Measurements from ENCODE around the gene RUNX2.

Gene RUNX2

DNA sequence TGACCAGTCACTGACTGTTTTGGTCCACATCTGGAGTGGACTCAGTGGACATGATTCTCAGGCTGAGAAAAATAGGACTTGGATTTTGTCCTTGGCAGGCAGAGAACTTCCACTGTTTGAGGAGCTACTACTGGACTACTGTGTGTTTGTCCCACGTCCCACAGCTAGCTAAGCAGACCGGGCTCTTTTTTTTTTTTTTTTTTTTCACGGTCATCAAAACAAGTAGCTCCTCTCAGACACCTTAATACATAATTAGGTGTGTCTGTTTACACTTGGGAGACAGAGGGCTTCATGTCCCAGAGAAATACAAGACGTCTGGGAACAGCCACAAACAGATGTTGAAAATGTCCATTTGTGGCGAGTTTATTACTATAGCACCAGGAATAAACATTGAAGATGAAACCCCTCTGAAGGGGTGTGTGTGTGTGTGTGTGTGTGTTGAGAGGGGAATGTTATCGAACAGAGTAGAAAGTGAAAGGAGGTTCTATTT lies 204.6 kb downstream of the RUNX2 start:
- H3K27me3 ChIP-seq (ENCODE audit: insufficient read depth, low read length), result no peaks in the 10 kb centered on the region
- no peak overlapping the region for H2AFZ ChIP-seq (ENCODE audit: low read length)
- no peak overlapping the region for H3K4me2 ChIP-seq (ENCODE audit: low read length)
- H3K4me3 ChIP-seq (ENCODE audit: low read depth, low read length, poor library complexity, severe bottlenecking), result no peak overlapping the region
- TF ChIP-seq EZH2 (IDR thresholded peaks at IDR 0.05; ENCODE audit: borderline replicate concordance, low read length) (no peak), CTCF (IDR thresholded peaks at IDR 0.05; ENCODE audit: low read length) (no peak)
- H4K20me1 ChIP-seq (ENCODE audit: insufficient read depth, low read length), result no peaks in the 10 kb centered on the region
- H3K4me1 ChIP-seq (ENCODE audit: insufficient read depth, low read length, severe bottlenecking), result no peaks in the 10 kb centered on the region
- H3K79me2 ChIP-seq (ENCODE audit: insufficient read depth, low read length), result no peaks in the 10 kb centered on the region
- no peaks in the 10 kb centered on the region for H3K9me2 ChIP-seq (ENCODE audit: low read depth, low read length)
- H3K9me3 ChIP-seq (ENCODE audit: low read length), result no peaks in the 10 kb centered on the region
- H3K27ac ChIP-seq (ENCODE audit: low read depth, low read length, poor library complexity, severe bottlenecking), result no peak overlapping the region
- no peaks in the 10 kb centered on the region for H3K36me3 ChIP-seq (ENCODE audit: insufficient read depth, low read length)
- H3F3A ChIP-seq (ENCODE audit: insufficient read depth, low read length), result no peaks in the 10 kb centered on the region
- H3K9ac ChIP-seq (ENCODE audit: low read length), result no peak overlapping the region

- no peak overlapping the region for H2AFZ ChIP-seq (ENCODE audit: low read length)
- H3K9ac ChIP-seq (ENCODE audit: low read length), result no peak overlapping the region
- no peaks in the 10 kb centered on the region for H3K9me3 ChIP-seq (ENCODE audit: low read length)
- no peak overlapping the region for H3K4me2 ChIP-seq (ENCODE audit: low read length)
- H3K27me3 ChIP-seq (ENCODE audit: insufficient read depth, low read length), result no peaks in the 10 kb centered on the region
- H3K79me2 ChIP-seq (ENCODE audit: insufficient read depth, low read length), result no peaks in the 10 kb centered on the region
- H3K9me2 ChIP-seq (ENCODE audit: low read depth, low read length), result no peaks in the 10 kb centered on the region
- no peak for TF ChIP-seq CTCF (IDR thresholded peaks at IDR 0.05; ENCODE audit: low read length)
- TF ChIP-seq EZH2 (IDR thresholded peaks at IDR 0.05; ENCODE audit: borderline replicate concordance, low read length), result no peak
- no peak overlapping the region for H3K4me3 ChIP-seq (ENCODE audit: low read depth, low read length, poor library complexity, severe bottlenecking)
- no peaks in the 10 kb centered on the region for H3K36me3 ChIP-seq (ENCODE audit: insufficient read depth, low read length)
- H3K4me1 ChIP-seq (ENCODE audit: insufficient read depth, low read length, severe bottlenecking), result no peaks in the 10 kb centered on the region
- no peak overlapping the region for H3K27ac ChIP-seq (ENCODE audit: low read depth, low read length, poor library complexity, severe bottlenecking)
- no peaks in the 10 kb centered on the region for H4K20me1 ChIP-seq (ENCODE audit: insufficient read depth, low read length)
- H3F3A ChIP-seq (ENCODE audit: insufficient read depth, low read length), result no peaks in the 10 kb centered on the region
Observed at GRCh38 chr6:45533386-45533785, 205.3 kb downstream of the RUNX2 start.

- Histone ChIP-seq H3K79me2 (ENCODE audit: insufficient read depth, low read length) (no peaks in the 10 kb centered on the region), H3K4me3 (ENCODE audit: low read depth, low read length, poor library complexity, severe bottlenecking) (no peak overlapping the region), H2AFZ (ENCODE audit: low read length) (no peak overlapping the region), H3K27me3 (ENCODE audit: insufficient read depth, low read length) (no peaks in the 10 kb centered on the region), H3K27ac (ENCODE audit: low read depth, low read length, poor library complexity, severe bottlenecking) (no peak overlapping the region), H3K9me3 (ENCODE audit: low read length) (no peaks in the 10 kb centered on the region), H3K4me2 (ENCODE audit: low read length) (no peak overlapping the region), H3K4me1 (ENCODE audit: insufficient read depth, low read length, severe bottlenecking) (no peaks in the 10 kb centered on the region), H3K36me3 (ENCODE audit: insufficient read depth, low read length) (no peaks in the 10 kb centered on the region), H3F3A (ENCODE audit: insufficient read depth, low read length) (no peaks in the 10 kb centered on the region), H3K9me2 (ENCODE audit: low read depth, low read length) (no peaks in the 10 kb centered on the region), H3K9ac (ENCODE audit: low read length) (no peak overlapping the region), H4K20me1 (ENCODE audit: insufficient read depth, low read length) (no peaks in the 10 kb centered on the region)
- no peak for TF ChIP-seq EZH2 (IDR thresholded peaks at IDR 0.05; ENCODE audit: borderline replicate concordance, low read length)
- TF ChIP-seq CTCF (IDR thresholded peaks at IDR 0.05; ENCODE audit: low read length), result no peak
Observed at GRCh38 chr6:45535933-45536332, 207.8 kb downstream of the RUNX2 start.

All from OCI-LY1 (cell line).